B cell (primary cell): Measurements from ENCODE around the gene FAM13C. TPM values are rescaled to one million over a fixed set of nuclear protein-coding genes. Genes with fewer than 3 reads are reported as not detected.

Source experiments
- ATAC-seq: fragments of 200-7000 bp; cut with Tn5 transposase; one replicate; pipeline ENCODE4 v1.10.0; 2021; ENCODE audit warnings: low read depth, mild to moderate bottlenecking, moderate number of reproducible peaks, moderate library complexity
- CTCF ChIA-PET: fragments of 350-600 bp; sonication (Branson Sonifier 250); formaldehyde crosslinking; loops from one replicate; lab custom pipeline; 2021; ENCODE audit warnings: antibody characterized with exemption, inconsistent platforms; lab: Charles Lee
- POLR2A ChIA-PET: fragments of 350-600 bp; sonication (Branson Sonifier 250); formaldehyde crosslinking; loops from one replicate; lab custom pipeline; 2021; ENCODE audit warnings: antibody characterized with exemption; lab: Charles Lee
- DNase-seq: peaks from one replicate; pipeline ENCODE4 v3.0.0; 2013
- H2AFZ ChIP-seq: 2 replicates; pipeline ENCODE4 v1.6.1; 2012; ENCODE audit warnings: mild to moderate bottlenecking, low read depth, low read length; ENCODE audit not compliant: insufficient read depth, poor library complexity, severe bottlenecking
- H3K27ac ChIP-seq, 2 donors: 1 replicate in 1 of 2; 2 replicates in 1 of 2; pipeline ENCODE4 v1.5.1; 2012 to 2013; ENCODE audit warnings: low read length in 2 of 2, mild to moderate bottlenecking in 2 of 2, moderate library complexity in 1 of 2
- H3K27me3 ChIP-seq, 4 experiments: fragments of 200-600 bp in 1 of 4; sonication (generic) in 1 of 4; replicated peaks in 1 of 4; 1 replicate in 2 of 4; 2 replicates in 2 of 4; pipeline versions ENCODE4 v1.6.1 to v1.7.0; 2013 to 2016; ENCODE audit warnings: low read length in 3 of 4, mild to moderate bottlenecking in 2 of 4, mixed read lengths in 1 of 4, moderate library complexity in 1 of 4; ENCODE audit not compliant: insufficient read depth in 4 of 4, control insufficient read depth in 3 of 4; ENCODE audit errors: control extremely low read depth in 1 of 4
- H3K36me3 ChIP-seq, 2 experiments: replicated peaks in 1 of 2; 1 replicate in 1 of 2; 2 replicates in 1 of 2; pipeline versions ENCODE4 v1.6.1 to v1.7.1; 2013; ENCODE audit warnings: low read length in 1 of 2; ENCODE audit not compliant: insufficient read depth in 2 of 2, control insufficient read depth in 1 of 2; ENCODE audit errors: control extremely low read depth in 1 of 2, extremely low read depth in 1 of 2
- H3K4me1 ChIP-seq, 2 donors: fragments of 200-600 bp in 1 of 2; sonication (generic) in 1 of 2; 1 replicate in 1 of 2; 2 replicates in 1 of 2; pipeline versions ENCODE4 v1.5.1 to v1.6.1; 2013 to 2017; ENCODE audit warnings: low read length in 2 of 2; ENCODE audit not compliant: control insufficient read depth in 2 of 2, insufficient read depth in 2 of 2
- H3K4me2 ChIP-seq: replicated peaks from 2 replicates; pipeline ENCODE3; 2012; ENCODE audit warnings: mild to moderate bottlenecking, low read depth, low read length; ENCODE audit not compliant: poor library complexity, severe bottlenecking
- H3K4me3 ChIP-seq, 5 experiments: fragments of 200-600 bp in 1 of 5; sonication (generic) in 1 of 5; 1 replicate in 3 of 5; 2 replicates in 2 of 5; pipeline versions ENCODE4 v1.5.1 to v1.7.0; 2011 to 2016; ENCODE audit warnings: low read length in 4 of 5, mild to moderate bottlenecking in 4 of 5, low read depth in 2 of 5, control low read depth in 1 of 5, moderate library complexity in 1 of 5; ENCODE audit not compliant: insufficient read depth in 1 of 5; ENCODE audit errors: control extremely low read depth in 1 of 5, extremely low read depth in 1 of 5
- H3K79me2 ChIP-seq: fragments of 200-600 bp; sonication (generic); one replicate; pipeline ENCODE4 v1.6.0; 2016; ENCODE audit warnings: low read length; ENCODE audit not compliant: control insufficient read depth, insufficient read depth
- H3K9ac ChIP-seq: fragments of 200-600 bp; sonication (generic); 2 replicates; pipeline ENCODE4 v1.6.1; 2017; ENCODE audit warnings: mild to moderate bottlenecking, low read length, moderate library complexity
- H3K9me3 ChIP-seq, 3 donors: one replicate each; pipeline versions ENCODE4 v1.6.1 to v1.7.1; 2013; ENCODE audit warnings: low read length in 2 of 3; ENCODE audit not compliant: control insufficient read depth in 2 of 3, insufficient read depth in 1 of 3; ENCODE audit errors: control extremely low read depth in 1 of 3
- H4K20me1 ChIP-seq: 2 replicates; pipeline ENCODE4 v1.6.0; 2012; ENCODE audit warnings: mild to moderate bottlenecking, low read length; ENCODE audit not compliant: insufficient read depth, control insufficient read depth, poor library complexity, severe bottlenecking
- H3K27ac Mint-ChIP-seq: one replicate; pipeline ENCODE4 v1.8.0; 2021; ENCODE audit warnings: mixed read lengths
- H3K27me3 Mint-ChIP-seq: one replicate; pipeline ENCODE4 v1.8.0; 2021; ENCODE audit warnings: mixed read lengths
- H3K4me1 Mint-ChIP-seq: one replicate; pipeline ENCODE4 v1.8.0; 2021; ENCODE audit warnings: mixed read lengths
- H3K4me3 Mint-ChIP-seq: one replicate; pipeline ENCODE4 v1.8.0; 2021; ENCODE audit warnings: mixed read lengths
- H3K9me3 Mint-ChIP-seq: one replicate; pipeline ENCODE4 v1.8.0; 2022; ENCODE audit warnings: mixed read lengths; ENCODE audit not compliant: insufficient read depth
- CTCF ChIP-seq: fragments of 200-600 bp; IDR thresholded peaks from one replicate; pipeline ENCODE4 v1.8.0; 2022; ENCODE audit warnings: antibody characterized with exemption, mild to moderate bottlenecking
- EZH2 ChIP-seq: IDR thresholded peaks from 2 replicates; pipeline ENCODE4 v1.6.1; 2012; ENCODE audit warnings: borderline replicate concordance, low read depth, mild to moderate bottlenecking, moderate library complexity, low read length; ENCODE audit not compliant: insufficient read depth, poor library complexity, severe bottlenecking
- WGBS: methylation state at CpG from one replicate; pipeline ENCODE4 v1.1.5; 2013; ENCODE audit warnings: missing lambda C conversion rate; ENCODE audit not compliant: insufficient coverage; 5-methylcytosine and 5-hydroxymethylcytosine counted together
- intact Hi-C: fragments of 100-400 bp; cut with micrococcal nuclease; formaldehyde crosslinking; loops from one replicate; pipeline ENCODE4 v1.10.0; 2022
- polyA plus RNA-seq: library from polyadenylated mRNA; depleted of rRNA; stranded (reverse); fragments of >200 nt; gene quantifications from 2 replicates; pipeline ENCODE4 v1.2.3, GENCODE V29; 2012
- total RNA-seq, 2 donors: library from RNA; stranded (reverse); fragments of 120-200 nt in 1 of 2; gene quantifications; 1 replicate in 1 of 2; 2 replicates in 1 of 2; pipeline versions ENCODE4 v1.2.3 to v1.2.4, GENCODE V29; 2013 to 2022

Gene FAM13C
- total and polyA plus RNA-seq, 2 donors (not counting 1 experiment from before 2014, with no cell fraction given), result not detected

- ChIA-PET CTCF (no interaction called here), POLR2A (no interaction called here)
- Histone ChIP-seq H3K79me2 (no peaks in the 10 kb centered on the region), H3K27ac (no peak overlapping the region), H4K20me1 (no peaks in the 10 kb centered on the region), H3K9ac (no peak overlapping the region), H3K4me3 (no peak overlapping the region), H3K27me3 (no peaks in the 10 kb centered on the region), H3K36me3 (no peaks in the 10 kb centered on the region), H3K9me3 (no peaks in the 10 kb centered on the region), H3K4me1 (no peaks in the 10 kb centered on the region), H3K4me2 (no peak overlapping the region), H2AFZ (no peak overlapping the region)
- Mint-ChIP-seq H3K4me3 (no peak overlapping the region), H3K27me3 (peaks cover 4% of the 10 kb centered on the region), H3K9me3 (peaks cover 2% of the 10 kb centered on the region), H3K4me1 (no peaks in the 10 kb centered on the region), H3K27ac (no peak overlapping the region)
- ATAC-seq, result no peak
- intact Hi-C loops, result no loop called here
- WGBS, result 46% methylated on average over 9 of the region's 9 CpGs
- no peak for TF ChIP-seq EZH2
- TF ChIP-seq CTCF, result no peak
- DNase-seq, result no peak
Measured at GRCh38 chr10:59283456-59284091, 78.8 kb downstream of the FAM13C start.

GRCh38 chr10:59281861-59282260 lies 80.5 kb downstream of the FAM13C start:
- H3K4me1 ChIP-seq, result no peaks in the 10 kb centered on the region
- CTCF ChIA-PET, result no interaction called here
- WGBS, result no CpG with 5 or more reads among the region's 1 CpG
- no peak overlapping the region for H3K9ac ChIP-seq
- Mint-ChIP-seq H3K4me3 (no peak overlapping the region), H3K27me3 (peaks cover 4% of the 10 kb centered on the region), H3K9me3 (peaks cover 2% of the 10 kb centered on the region), H3K4me1 (no peaks in the 10 kb centered on the region), H3K27ac (no peak overlapping the region)
- no peak overlapping the region for H3K27ac ChIP-seq
- no peak for TF ChIP-seq CTCF
- no peak for TF ChIP-seq EZH2
- no peak overlapping the region for H2AFZ ChIP-seq
- intact Hi-C loops, result no loop called here
- H3K27me3 ChIP-seq, result no peaks in the 10 kb centered on the region
- DNase-seq, result no peak
- POLR2A ChIA-PET, result no interaction called here
- H3K79me2 ChIP-seq, result no peaks in the 10 kb centered on the region
- ATAC-seq, result no peak
- no peaks in the 10 kb centered on the region for H3K36me3 ChIP-seq
- H3K9me3 ChIP-seq, result no peaks in the 10 kb centered on the region
- H3K4me3 ChIP-seq, result no peak overlapping the region
- H3K4me2 ChIP-seq, result no peak overlapping the region
- no peaks in the 10 kb centered on the region for H4K20me1 ChIP-seq
